Naive thymus-derived CD8-positive, alpha-beta T cell (primary cell): Measurements from ENCODE around the gene BET1. TPM values are rescaled to one million over a fixed set of nuclear protein-coding genes. Genes with fewer than 3 reads are reported as not detected.
A peak's percentile ranks its signal among the peaks of the same experiment; 100 is the strongest.

Experiments used
- ATAC-seq, 2 donors: fragments of 150-1000 bp; cut with Tn5 transposase in 1 of 2; sonication (Bioruptor Pico), chemical (Tn5 transposase) in 1 of 2; 1 replicate in 1 of 2; 2 replicates in 1 of 2; pipeline ENCODE4 v1.10.0; 2021; ENCODE audit warnings: mild to moderate bottlenecking in 2 of 2, moderate library complexity in 2 of 2
- POLR2A ChIA-PET: fragments of 350-600 bp; sonication (Branson Sonifier 250); formaldehyde crosslinking; loops from one replicate; lab custom pipeline; 2021; ENCODE audit warnings: antibody characterized with exemption; lab: Charles Lee
- DNase-seq, 10 donors: peaks; one replicate each; pipeline versions ENCODE4 v3.0.0 to v3.0.0-alpha.2; 2020 to 2022
- H3K27ac Mint-ChIP-seq, 10 donors: one replicate each; pipeline ENCODE4 v1.8.0; 2020 to 2022; ENCODE audit warnings: mild to moderate bottlenecking in 10 of 10, mixed read lengths in 10 of 10, moderate library complexity in 4 of 10, inconsistent platforms in 1 of 10
- H3K27me3 Mint-ChIP-seq, 5 donors: one replicate each; pipeline ENCODE4 v1.8.0; 2021 to 2022; ENCODE audit warnings: mixed read lengths in 5 of 5
- H3K36me3 Mint-ChIP-seq, 3 donors: one replicate each; pipeline ENCODE4 v1.8.0; 2020 to 2022; ENCODE audit warnings: mixed read lengths in 3 of 3, mild to moderate bottlenecking in 2 of 3, inconsistent platforms in 1 of 3
- H3K4me1 Mint-ChIP-seq, 4 donors: one replicate each; pipeline ENCODE4 v1.8.0; 2021 to 2022; ENCODE audit warnings: mixed read lengths in 4 of 4
- H3K4me3 Mint-ChIP-seq, 10 donors: one replicate each; pipeline ENCODE4 v1.8.0; 2020 to 2022; ENCODE audit warnings: mild to moderate bottlenecking in 10 of 10, mixed read lengths in 10 of 10, moderate library complexity in 6 of 10, inconsistent platforms in 1 of 10
- H3K9me3 Mint-ChIP-seq, 9 donors: one replicate each; pipeline ENCODE4 v1.8.0; 2020 to 2022; ENCODE audit warnings: mixed read lengths in 9 of 9, mild to moderate bottlenecking in 3 of 9, inconsistent platforms in 1 of 9, moderate library complexity in 1 of 9
- polyA plus RNA-seq, 3 donors: library from polyadenylated mRNA; unstranded; fragments of 300-500 nt; fragmentation: Illumina TruSeq; gene quantifications; one replicate each; pipeline ENCODE4 v1.2.3, GENCODE V29; 2021
- total RNA-seq, 8 experiments: library from RNA in 2 of 8; stranded (reverse) in 2 of 8; gene quantifications; one replicate each; pipeline ENCODE4 v1.2.3 and lab custom pipeline; 2021 to 2026

BET1 gene
- total RNA-seq: 10 to 100 TPM; 31.3 to 33.8 TPM
- polyA plus RNA-seq: 10 to 100 TPM; 10.5 to 19.6 (median 11.1) TPM
- 8.4 to 30.1 (median 16.8) reads per million in 6 experiments for total RNA-seq (lab: John Stamatoyannopoulos, UW)

- peak; percentile 85 to 96 (median 93) for DNase-seq
- H3K4me1 Mint-ChIP-seq: peaks cover 19 to 52% (median 45%) of the 10 kb centered on the region in 4 donors
- peak; percentile 93 to 95 for ATAC-seq
- POLR2A ChIA-PET: no interaction called here
- peak within 1 kb of the TSS; percentile 96 to 100 (median 99) for H3K27ac Mint-ChIP-seq
- H3K27me3 Mint-ChIP-seq: peaks cover 0 to 18% (median 4%) of the 10 kb centered on the region in 5 donors
- no peaks in the 10 kb centered on the region for H3K9me3 Mint-ChIP-seq
- peak within 1 kb of the TSS; percentile 93 to 100 (median 99) for H3K4me3 Mint-ChIP-seq
- peaks cover 0 to 6% (median 0%) of the 10 kb centered on the region in 3 donors for H3K36me3 Mint-ChIP-seq
Observed at GRCh38 chr7:94004024-94004951, at the start of gene BET1. BET1 (minus strand) TSS chr7:94004355; CDS start chr7:94004216, 139 bp downstream.

DNA sequence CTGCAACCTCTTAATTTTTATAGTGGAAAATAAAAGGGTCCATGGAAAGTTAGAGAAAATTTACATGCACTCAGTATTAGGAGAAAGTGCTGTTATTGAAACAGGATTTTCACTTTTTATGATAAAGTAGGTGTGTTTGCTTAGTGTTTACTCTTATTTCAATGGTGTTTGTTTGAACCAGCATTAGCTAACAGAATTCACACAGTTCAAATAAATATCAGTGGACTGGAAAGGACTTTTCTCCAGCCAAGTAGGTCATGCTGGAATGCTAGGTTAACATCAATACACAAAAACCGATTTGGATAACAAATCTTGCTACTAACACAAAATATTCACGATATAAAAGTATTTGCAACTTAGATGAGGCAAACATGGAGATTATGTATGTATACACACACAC, 49.4 kb upstream of the BET1 start:
- ATAC-seq: no peak
- no peak for DNase-seq
- H3K27me3 Mint-ChIP-seq: peaks cover 7 to 18% (median 17%) of the 10 kb centered on the region in 5 donors
- H3K9me3 Mint-ChIP-seq: peaks cover 0 to 11% (median 0%) of the 10 kb centered on the region in 9 donors
- H3K36me3 Mint-ChIP-seq: no peaks in the 10 kb centered on the region
- H3K27ac Mint-ChIP-seq: no peak overlapping the region
- POLR2A ChIA-PET: interaction anchor here (0.6 kb wide), 1 partner anchor 697 kb away, joined by 3 read pairs; no protein-coding TSS in a partner anchor
- H3K4me3 Mint-ChIP-seq: no peak overlapping the region
- peaks cover 0 to 30% (median 1%) of the 10 kb centered on the region in 4 donors for H3K4me1 Mint-ChIP-seq

DNA sequence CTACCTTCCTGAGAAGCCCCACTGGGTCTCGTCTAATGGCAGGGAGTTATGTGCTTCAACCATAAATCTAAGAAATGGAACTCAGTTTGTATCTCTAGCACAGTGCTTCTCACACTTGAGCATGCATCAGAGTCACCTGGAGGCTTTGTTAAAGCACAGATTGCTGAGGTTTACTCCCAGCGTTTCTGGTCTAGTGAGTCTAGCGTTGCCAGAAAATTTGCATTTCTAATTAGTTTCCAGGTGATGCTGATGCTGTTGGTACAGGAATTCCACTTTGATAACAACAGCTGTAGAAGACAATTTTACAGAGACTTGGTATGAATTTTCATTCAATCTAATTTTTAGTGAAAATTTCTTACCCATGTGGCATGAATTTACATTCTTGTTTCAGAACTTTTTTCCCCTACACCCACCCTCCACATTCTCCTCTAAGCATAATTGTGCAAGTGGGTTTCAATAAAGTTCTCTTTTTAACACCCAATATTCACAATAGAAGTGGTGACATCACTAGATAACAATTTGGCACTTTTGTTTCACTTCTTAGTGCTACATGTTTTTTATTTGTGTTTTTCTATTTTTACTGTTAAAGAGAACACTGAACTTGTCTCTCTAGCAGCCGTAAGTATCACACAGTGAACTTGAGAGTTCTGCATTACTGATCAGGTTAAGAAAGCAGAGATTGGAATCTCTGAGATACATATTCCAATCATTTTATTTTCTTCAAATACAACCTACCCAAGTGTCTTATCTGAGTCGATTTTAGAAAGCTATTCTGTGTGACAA, 48.4 kb upstream of the BET1 start:
- H3K9me3 Mint-ChIP-seq: peaks cover 0 to 11% (median 0%) of the 10 kb centered on the region in 9 donors
- H3K36me3 Mint-ChIP-seq: no peaks in the 10 kb centered on the region
- no peak for ATAC-seq
- H3K27me3 Mint-ChIP-seq: peaks cover 7 to 22% (median 18%) of the 10 kb centered on the region in 5 donors
- POLR2A ChIA-PET: interaction anchor here (0.6 kb wide), 1 partner anchor 698 kb away, joined by 3 read pairs; no protein-coding TSS in a partner anchor
- H3K4me1 Mint-ChIP-seq: peaks cover 0 to 35% (median 1%) of the 10 kb centered on the region in 4 donors
- peak overlapping the region in 1 of 10 donors; percentile 21 for H3K27ac Mint-ChIP-seq
- DNase-seq: peak in 1 of 10 donors; percentile 3
- H3K4me3 Mint-ChIP-seq: no peak overlapping the region

DNA sequence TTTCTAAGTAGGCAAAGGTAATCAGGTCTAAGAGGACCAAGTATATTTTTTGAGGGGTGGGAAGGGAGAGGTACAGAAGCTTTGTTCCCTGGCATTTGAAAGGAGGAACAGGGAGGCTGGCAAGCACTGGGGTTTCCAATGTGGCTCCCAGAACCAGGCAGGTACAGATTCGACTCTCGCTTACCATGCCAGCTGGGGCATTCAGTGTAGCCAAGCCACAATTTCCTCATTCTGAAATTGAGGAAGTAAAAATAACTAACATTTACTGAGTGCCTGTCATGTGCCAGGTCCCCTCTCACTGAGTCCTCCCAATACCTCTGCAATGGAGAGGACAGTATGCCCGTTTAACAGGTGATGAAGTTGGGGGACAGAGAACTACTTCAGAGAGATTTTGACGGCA, 45.9 kb upstream of the BET1 start:
- peaks cover 6 to 35% (median 16%) of the 10 kb centered on the region in 5 donors for H3K27me3 Mint-ChIP-seq
- POLR2A ChIA-PET: no interaction called here
- H3K9me3 Mint-ChIP-seq: peaks cover 0 to 2% (median 0%) of the 10 kb centered on the region in 9 donors
- H3K27ac Mint-ChIP-seq: peak overlapping the region in 2 of 10 donors; percentile 17 to 64
- peak overlapping the region in 1 of 10 donors; percentile 66 for H3K4me3 Mint-ChIP-seq
- H3K4me1 Mint-ChIP-seq: peaks cover 0 to 35% (median 1%) of the 10 kb centered on the region in 4 donors
- peak in 1 of 10 donors; percentile 13 for DNase-seq
- peak in 1 of 2 donors; percentile 63 for ATAC-seq
- no peaks in the 10 kb centered on the region for H3K36me3 Mint-ChIP-seq

- Mint-ChIP-seq H3K4me1 (peaks cover 0 to 35% (median 1%) of the 10 kb centered on the region in 4 donors), H3K27me3 (peaks cover 6 to 35% (median 16%) of the 10 kb centered on the region in 5 donors), H3K9me3 (peaks cover 0 to 2% (median 0%) of the 10 kb centered on the region in 9 donors), H3K27ac (peak overlapping the region in 2 of 10 donors; percentile 17 to 64), H3K4me3 (peak overlapping the region in 1 of 10 donors; percentile 66), H3K36me3 (no peaks in the 10 kb centered on the region)
- DNase-seq: no peak
- POLR2A ChIA-PET: no interaction called here
- no peak for ATAC-seq
Observed at GRCh38 chr7:94049615-94050014, 45.5 kb upstream of the BET1 start.

DNA sequence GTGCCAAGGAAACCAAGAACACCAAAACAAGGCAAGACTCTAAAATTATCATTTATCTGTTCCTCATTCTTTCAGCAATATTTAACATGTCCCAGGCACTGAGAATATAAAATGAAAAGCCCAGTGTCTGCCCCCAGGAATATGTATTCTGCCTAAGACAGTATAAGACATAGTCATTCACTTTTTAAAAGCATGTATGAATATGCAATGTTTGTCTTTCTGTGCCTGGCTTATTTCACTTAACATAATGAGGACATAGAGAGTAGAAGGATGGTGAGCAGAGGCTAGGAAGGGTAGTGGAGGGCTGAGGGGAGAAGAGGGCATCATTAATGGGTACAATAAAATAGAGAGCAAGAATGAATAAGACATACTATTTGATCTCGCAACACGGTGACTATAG, 44.6 kb upstream of the BET1 start:
- POLR2A ChIA-PET: no interaction called here
- ATAC-seq (no peak), DNase-seq (no peak)
- H3K4me3 Mint-ChIP-seq: no peak overlapping the region
- peaks cover 0 to 33% (median 1%) of the 10 kb centered on the region in 4 donors for H3K4me1 Mint-ChIP-seq
- H3K36me3 Mint-ChIP-seq: no peaks in the 10 kb centered on the region
- H3K9me3 Mint-ChIP-seq: peaks cover 0 to 2% (median 0%) of the 10 kb centered on the region in 9 donors
- no peak overlapping the region for H3K27ac Mint-ChIP-seq
- H3K27me3 Mint-ChIP-seq: peaks cover 3 to 29% (median 14%) of the 10 kb centered on the region in 5 donors

GRCh38 chr7:94047956-94048355, 43.8 kb upstream of the BET1 start:
- no peak for ATAC-seq
- no peaks in the 10 kb centered on the region for H3K36me3 Mint-ChIP-seq
- POLR2A ChIA-PET: no interaction called here
- DNase-seq: no peak
- H3K4me3 Mint-ChIP-seq: no peak overlapping the region
- peak overlapping the region in 1 of 10 donors; percentile 20 for H3K27ac Mint-ChIP-seq
- H3K4me1 Mint-ChIP-seq: peaks cover 0 to 30% (median 1%) of the 10 kb centered on the region in 4 donors
- H3K9me3 Mint-ChIP-seq: peaks cover 0 to 2% (median 0%) of the 10 kb centered on the region in 9 donors
- H3K27me3 Mint-ChIP-seq: peaks cover 3 to 26% (median 14%) of the 10 kb centered on the region in 5 donors

DNA sequence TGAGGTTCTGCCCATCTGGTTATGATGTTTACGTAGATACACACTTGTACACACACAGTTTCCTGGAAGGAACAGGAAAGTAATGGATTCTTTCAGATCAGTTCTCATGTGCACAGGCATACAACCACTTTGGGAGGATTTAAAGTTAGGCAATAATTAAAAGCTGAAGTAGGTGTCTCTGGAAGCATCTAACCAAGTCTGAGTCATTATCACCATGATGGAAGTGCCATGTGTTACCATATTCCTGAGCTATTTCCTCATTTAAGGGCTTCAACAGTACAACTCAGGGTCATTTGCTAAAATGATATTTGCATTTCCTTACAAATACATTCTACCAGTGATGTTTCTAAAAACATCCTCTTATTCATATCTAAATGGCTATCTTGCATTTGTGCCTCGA, 41.4 kb upstream of the BET1 start:
- ATAC-seq (no peak), DNase-seq (no peak)
- Mint-ChIP-seq H3K4me3 (no peak overlapping the region), H3K27ac (no peak overlapping the region), H3K9me3 (peaks cover 0 to 2% (median 0%) of the 10 kb centered on the region in 9 donors), H3K36me3 (no peaks in the 10 kb centered on the region), H3K4me1 (peaks cover 0 to 16% (median 1%) of the 10 kb centered on the region in 4 donors), H3K27me3 (peaks cover 6 to 40% (median 12%) of the 10 kb centered on the region in 5 donors)
- POLR2A ChIA-PET: no interaction called here

DNA sequence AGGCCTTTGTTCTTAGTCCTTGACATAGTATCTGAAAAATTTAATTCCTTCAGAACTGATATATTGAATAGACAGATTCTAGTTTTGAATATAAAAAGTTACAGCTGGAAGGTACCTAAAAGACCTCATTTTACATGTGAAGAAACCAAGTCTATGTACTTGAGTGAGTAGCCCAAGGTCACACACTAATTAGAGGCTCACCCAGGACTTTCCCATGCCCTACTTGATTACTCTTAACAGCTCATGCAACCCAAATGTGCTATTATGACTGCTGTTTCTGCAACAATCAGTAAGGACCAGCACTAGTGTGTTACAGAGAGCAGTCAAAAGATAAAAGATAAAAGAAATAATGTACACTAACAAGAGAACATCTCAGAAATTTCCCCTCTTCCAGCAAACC, 40.7 kb upstream of the BET1 start:
- POLR2A ChIA-PET: interaction anchor here (0.6 kb wide), 1 partner anchor 20 kb away, joined by 3 read pairs; no protein-coding TSS in a partner anchor
- peaks cover 0 to 9% (median 1%) of the 10 kb centered on the region in 4 donors for H3K4me1 Mint-ChIP-seq
- no peak for ATAC-seq

DNA sequence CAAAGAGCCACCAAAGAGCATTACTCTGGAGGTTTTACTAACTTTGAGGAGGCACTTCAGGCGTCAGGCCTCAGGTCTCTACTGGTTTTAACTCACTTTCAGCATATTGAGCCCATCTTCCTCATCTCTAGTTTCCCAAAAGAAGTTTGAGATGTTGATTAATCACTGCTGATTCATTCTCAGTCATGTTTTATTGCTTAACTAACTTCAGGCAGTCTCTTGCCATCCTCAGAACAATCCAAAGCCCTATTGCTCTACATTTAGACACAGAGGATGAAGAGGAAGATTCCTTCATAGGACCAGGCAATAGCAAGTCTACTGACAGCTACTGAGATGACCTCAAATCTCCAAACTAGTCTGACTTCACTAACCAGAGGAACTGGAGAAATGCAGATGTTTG, 39.1 kb upstream of the BET1 start:
- POLR2A ChIA-PET: no interaction called here
- H3K4me3 Mint-ChIP-seq: no peak overlapping the region
- H3K4me1 Mint-ChIP-seq: peaks cover 0 to 4% (median 0%) of the 10 kb centered on the region in 4 donors
- H3K9me3 Mint-ChIP-seq: no peaks in the 10 kb centered on the region
- H3K27ac Mint-ChIP-seq: no peak overlapping the region
- ATAC-seq (no peak), DNase-seq (no peak)
- peaks cover 10 to 50% (median 16%) of the 10 kb centered on the region in 5 donors for H3K27me3 Mint-ChIP-seq
- H3K36me3 Mint-ChIP-seq: no peaks in the 10 kb centered on the region

More for the DNA sequence above, 40.7 kb upstream of the BET1 start:
- H3K9me3 Mint-ChIP-seq: no peaks in the 10 kb centered on the region
- peaks cover 9 to 48% (median 12%) of the 10 kb centered on the region in 5 donors for H3K27me3 Mint-ChIP-seq
- no peak overlapping the region for H3K27ac Mint-ChIP-seq
- no peak for DNase-seq
- no peaks in the 10 kb centered on the region for H3K36me3 Mint-ChIP-seq
- H3K4me3 Mint-ChIP-seq: no peak overlapping the region

GRCh38 chr7:94042381-94042780, 38.2 kb upstream of the BET1 start:
- POLR2A ChIA-PET: no interaction called here
- H3K36me3 Mint-ChIP-seq: no peaks in the 10 kb centered on the region
- no peaks in the 10 kb centered on the region for H3K4me1 Mint-ChIP-seq
- no peak overlapping the region for H3K27ac Mint-ChIP-seq
- H3K27me3 Mint-ChIP-seq: peaks cover 8 to 45% (median 15%) of the 10 kb centered on the region in 5 donors
- no peak overlapping the region for H3K4me3 Mint-ChIP-seq
- H3K9me3 Mint-ChIP-seq: no peaks in the 10 kb centered on the region
- DNase-seq: no peak
- ATAC-seq: no peak

GRCh38 chr7:94041529-94041928, 37.4 kb upstream of the BET1 start:
- Mint-ChIP-seq H3K4me3 (no peak overlapping the region), H3K27me3 (peaks cover 10 to 44% (median 15%) of the 10 kb centered on the region in 5 donors), H3K4me1 (no peaks in the 10 kb centered on the region), H3K36me3 (no peaks in the 10 kb centered on the region), H3K27ac (no peak overlapping the region), H3K9me3 (no peaks in the 10 kb centered on the region)
- ATAC-seq (no peak), DNase-seq (no peak)
- POLR2A ChIA-PET: no interaction called here
